Left renal pelvis (tissue), 4 donors: ENCODE results near the gene DPP9. TPM values are rescaled to one million over a fixed set of nuclear protein-coding genes. Genes with fewer than 3 reads are reported as not detected.
"Not testable (repeated sequence)": the region's sequence is repeated elsewhere in the genome, so short reads cannot be mapped to it uniquely, and the experiment has no call there.

Experiments used
- DNase-seq, 4 donors: peaks; one replicate each; pipeline ENCODE4 v3.0.0-alpha.2; 2013; ENCODE audit warnings: low read depth in 4 of 4, low spot score in 3 of 4
- polyA plus RNA-seq, 4 donors: library from polyadenylated mRNA; unstranded; fragments of 120-200 nt; gene quantifications; one replicate each; pipeline ENCODE4 v1.2.1, GENCODE V29; 2013; ENCODE audit not compliant: insufficient read length in 4 of 4

Gene DPP9
- 10 to 100 TPM; 17.4 to 26.5 (median 20.8) TPM for polyA plus RNA-seq

GRCh38 chr19:4723595-4724514, at the start of gene DPP9:
TSS of gene DPP9 (minus strand) at chr19:4723842. CDS start at chr19:4719906, 3,936 bp downstream.
- DNase-seq = peak; percentile 97 to 98 (median 98)

GRCh38 chr19:4773047-4773640, 49.5 kb upstream of the DPP9 start:
- DNase-seq = no peak

- no peak for DNase-seq
These were observed 48.9 kb upstream of the DPP9 start for GRCh38 chr19:4772566-4772965.

- DNase-seq = peak; percentile 81 to 93 (median 88)
These were observed 45.5 kb upstream of the DPP9 start for GRCh38 chr19:4768934-4769777.

GRCh38 chr19:4764393-4764660, 40.7 kb upstream of the DPP9 start:
- DNase-seq = no peak

GRCh38 chr19:4763021-4763420, 39.4 kb upstream of the DPP9 start:
- no peak for DNase-seq

GRCh38 chr19:4760285-4760650, 36.6 kb upstream of the DPP9 start:
- DNase-seq = no peak

GRCh38 chr19:4759388-4760284, 36.0 kb upstream of the DPP9 start:
- peak; percentile 71 to 89 (median 88) for DNase-seq

- DNase-seq = no peak
These were observed 35.0 kb upstream of the DPP9 start for GRCh38 chr19:4758659-4759058.

- no peak for DNase-seq
These were observed 34.4 kb upstream of the DPP9 start for GRCh38 chr19:4758082-4758481.

GRCh38 chr19:4755459-4755858, 31.8 kb upstream of the DPP9 start:
- DNase-seq = no peak

- DNase-seq = no peak
These were observed 30.6 kb upstream of the DPP9 start for GRCh38 chr19:4754248-4754647.

GRCh38 chr19:4749870-4750590, 26.4 kb upstream of the DPP9 start:
- no peak for DNase-seq

- DNase-seq = no peak
These were observed 24.9 kb upstream of the DPP9 start for GRCh38 chr19:4748589-4748988.

GRCh38 chr19:4748185-4748584, 24.5 kb upstream of the DPP9 start:
- DNase-seq = no peak

GRCh38 chr19:4745986-4746385, 22.3 kb upstream of the DPP9 start:
- DNase-seq = no peak

GRCh38 chr19:4745175-4745574, 21.5 kb upstream of the DPP9 start:
- not testable (repeated sequence) for DNase-seq

GRCh38 chr19:4744451-4745174, 21.0 kb upstream of the DPP9 start:
- no peak for DNase-seq
